Activated CD8-positive, alpha-beta T cell treated with anti-CD3 and anti-CD28 coated beads for 36 hours (primary cell): Measurements from ENCODE around the gene PLEKHA7. TPM values are rescaled to one million over a fixed set of nuclear protein-coding genes. Genes with fewer than 3 reads are reported as not detected.
A peak's percentile ranks its signal among the peaks of the same experiment; 100 is the strongest.
"Not testable (repeated sequence)": the region's sequence is repeated elsewhere in the genome, so short reads cannot be mapped to it uniquely, and the experiment has no call there.

Experiments
- ATAC-seq: fragments of 200-7000 bp; cut with Tn5 transposase; one replicate; pipeline ENCODE4 v1.10.0; 2021; ENCODE audit warnings: mild to moderate bottlenecking, moderate library complexity
- CTCF ChIA-PET: fragments of 350-600 bp; sonication (Branson Sonifier 250); formaldehyde crosslinking; loops from one replicate; lab custom pipeline; 2021; ENCODE audit warnings: antibody characterized with exemption; lab: Charles Lee
- POLR2A ChIA-PET: fragments of 350-600 bp; sonication (Branson Sonifier 250); formaldehyde crosslinking; loops from one replicate; lab custom pipeline; 2021; ENCODE audit warnings: antibody characterized with exemption; lab: Charles Lee
- DNase-seq: peaks from one replicate; pipeline ENCODE4 v3.0.0-alpha.2; 2020
- H3K27ac Mint-ChIP-seq: one replicate; pipeline ENCODE4 v1.8.0; 2021; ENCODE audit warnings: mild to moderate bottlenecking, mixed read lengths
- H3K27me3 Mint-ChIP-seq: one replicate; pipeline ENCODE4 v1.8.0; 2021; ENCODE audit warnings: mixed read lengths
- H3K36me3 Mint-ChIP-seq: one replicate; pipeline ENCODE4 v1.8.0; 2021; ENCODE audit warnings: low read depth, mixed read lengths
- H3K4me1 Mint-ChIP-seq: one replicate; pipeline ENCODE4 v1.8.0; 2021; ENCODE audit warnings: low read depth, mixed read lengths
- H3K4me3 Mint-ChIP-seq: one replicate; pipeline ENCODE4 v1.8.0; 2021; ENCODE audit warnings: mild to moderate bottlenecking, moderate library complexity, mixed read lengths
- H3K9me3 Mint-ChIP-seq: one replicate; pipeline ENCODE4 v1.8.0; 2021; ENCODE audit warnings: mixed read lengths
- intact Hi-C: fragments of 100-400 bp; cut with micrococcal nuclease; formaldehyde crosslinking; loops from one replicate; pipeline ENCODE4 v1.10.0; 2022
- total RNA-seq, 2 experiments: library from RNA; stranded (reverse); gene quantifications; one replicate each; pipeline ENCODE4 v1.2.3, GENCODE V29; 2021
- TF ChIP-seq, protein P1 (sequence below): fragments of 200-600 bp; IDR thresholded peaks from one replicate; pipeline ENCODE4 v1.8.0; 2022; ENCODE audit warnings: antibody characterized with exemption, mild to moderate bottlenecking

Gene PLEKHA7, protein sequence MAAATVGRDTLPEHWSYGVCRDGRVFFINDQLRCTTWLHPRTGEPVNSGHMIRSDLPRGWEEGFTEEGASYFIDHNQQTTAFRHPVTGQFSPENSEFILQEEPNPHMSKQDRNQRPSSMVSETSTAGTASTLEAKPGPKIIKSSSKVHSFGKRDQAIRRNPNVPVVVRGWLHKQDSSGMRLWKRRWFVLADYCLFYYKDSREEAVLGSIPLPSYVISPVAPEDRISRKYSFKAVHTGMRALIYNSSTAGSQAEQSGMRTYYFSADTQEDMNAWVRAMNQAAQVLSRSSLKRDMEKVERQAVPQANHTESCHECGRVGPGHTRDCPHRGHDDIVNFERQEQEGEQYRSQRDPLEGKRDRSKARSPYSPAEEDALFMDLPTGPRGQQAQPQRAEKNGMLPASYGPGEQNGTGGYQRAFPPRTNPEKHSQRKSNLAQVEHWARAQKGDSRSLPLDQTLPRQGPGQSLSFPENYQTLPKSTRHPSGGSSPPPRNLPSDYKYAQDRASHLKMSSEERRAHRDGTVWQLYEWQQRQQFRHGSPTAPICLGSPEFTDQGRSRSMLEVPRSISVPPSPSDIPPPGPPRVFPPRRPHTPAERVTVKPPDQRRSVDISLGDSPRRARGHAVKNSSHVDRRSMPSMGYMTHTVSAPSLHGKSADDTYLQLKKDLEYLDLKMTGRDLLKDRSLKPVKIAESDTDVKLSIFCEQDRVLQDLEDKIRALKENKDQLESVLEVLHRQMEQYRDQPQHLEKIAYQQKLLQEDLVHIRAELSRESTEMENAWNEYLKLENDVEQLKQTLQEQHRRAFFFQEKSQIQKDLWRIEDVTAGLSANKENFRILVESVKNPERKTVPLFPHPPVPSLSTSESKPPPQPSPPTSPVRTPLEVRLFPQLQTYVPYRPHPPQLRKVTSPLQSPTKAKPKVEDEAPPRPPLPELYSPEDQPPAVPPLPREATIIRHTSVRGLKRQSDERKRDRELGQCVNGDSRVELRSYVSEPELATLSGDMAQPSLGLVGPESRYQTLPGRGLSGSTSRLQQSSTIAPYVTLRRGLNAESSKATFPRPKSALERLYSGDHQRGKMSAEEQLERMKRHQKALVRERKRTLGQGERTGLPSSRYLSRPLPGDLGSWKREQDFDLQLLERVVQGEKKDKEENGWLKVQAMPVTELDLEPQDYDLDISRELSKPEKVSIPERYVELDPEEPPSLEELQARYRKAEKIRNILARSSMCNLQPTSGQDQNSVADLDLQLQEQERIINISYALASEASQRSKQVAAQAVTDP
- 1 to 10 TPM; 6.0 to 6.6 TPM for total RNA-seq

DNA sequence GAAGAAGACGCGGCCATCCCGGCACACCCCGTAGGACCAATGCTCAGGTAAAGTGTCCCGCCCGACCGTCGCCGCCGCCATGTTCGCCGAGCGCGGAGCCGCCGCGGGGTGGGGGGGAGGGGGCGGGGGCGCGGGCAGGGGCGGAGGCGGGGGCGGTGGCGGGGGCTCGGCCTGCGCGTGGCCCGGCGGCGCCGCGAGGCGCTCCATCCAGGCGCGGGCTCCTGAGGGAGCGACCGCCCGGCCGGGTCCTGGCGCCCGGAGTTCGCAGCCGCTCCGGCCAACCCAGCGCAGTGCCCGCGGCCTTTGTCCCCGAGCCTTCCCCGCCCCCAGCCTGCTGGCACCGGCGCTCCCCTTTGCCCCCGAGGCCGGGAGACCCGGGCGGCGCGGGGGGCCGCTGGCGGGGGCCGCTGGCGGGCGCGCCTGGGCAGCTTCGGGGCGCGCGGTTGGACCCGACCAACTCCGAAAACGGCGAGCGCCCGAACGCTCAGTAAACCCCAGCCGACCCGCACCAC, at the start of gene PLEKHA7:
TSS of gene PLEKHA7 (minus strand) at position 94 of the 512 bp plus-strand sequence. CDS start at position 81, 13 bp downstream.
- ChIA-PET CTCF (interaction anchor here (0.7 to 1.9 kb wide), 8 partner anchors 13 to 194 kb away, joined by 3 to 12 read pairs (median 4); no protein-coding TSS in a partner anchor), POLR2A (no interaction called here)
- peak; percentile 12 for ATAC-seq
- H3K27me3 Mint-ChIP-seq = peaks cover 18% of the 10 kb centered on the region
- peaks cover 4% of the 10 kb centered on the region for H3K4me1 Mint-ChIP-seq
- DNase-seq = no peak
- H3K4me3 Mint-ChIP-seq = peak within 1 kb of the TSS; percentile 80
- no peaks in the 10 kb centered on the region for H3K9me3 Mint-ChIP-seq
- intact Hi-C loops = loop anchor here (5.0 kb wide), 1 partner anchor 43 kb away; no protein-coding TSS in a partner anchor
- TF ChIP-seq, protein P1, sequence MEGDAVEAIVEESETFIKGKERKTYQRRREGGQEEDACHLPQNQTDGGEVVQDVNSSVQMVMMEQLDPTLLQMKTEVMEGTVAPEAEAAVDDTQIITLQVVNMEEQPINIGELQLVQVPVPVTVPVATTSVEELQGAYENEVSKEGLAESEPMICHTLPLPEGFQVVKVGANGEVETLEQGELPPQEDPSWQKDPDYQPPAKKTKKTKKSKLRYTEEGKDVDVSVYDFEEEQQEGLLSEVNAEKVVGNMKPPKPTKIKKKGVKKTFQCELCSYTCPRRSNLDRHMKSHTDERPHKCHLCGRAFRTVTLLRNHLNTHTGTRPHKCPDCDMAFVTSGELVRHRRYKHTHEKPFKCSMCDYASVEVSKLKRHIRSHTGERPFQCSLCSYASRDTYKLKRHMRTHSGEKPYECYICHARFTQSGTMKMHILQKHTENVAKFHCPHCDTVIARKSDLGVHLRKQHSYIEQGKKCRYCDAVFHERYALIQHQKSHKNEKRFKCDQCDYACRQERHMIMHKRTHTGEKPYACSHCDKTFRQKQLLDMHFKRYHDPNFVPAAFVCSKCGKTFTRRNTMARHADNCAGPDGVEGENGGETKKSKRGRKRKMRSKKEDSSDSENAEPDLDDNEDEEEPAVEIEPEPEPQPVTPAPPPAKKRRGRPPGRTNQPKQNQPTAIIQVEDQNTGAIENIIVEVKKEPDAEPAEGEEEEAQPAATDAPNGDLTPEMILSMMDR = no peak
- H3K27ac Mint-ChIP-seq = peak within 1 kb of the TSS; percentile 30
- H3K36me3 Mint-ChIP-seq = no peaks in the 10 kb centered on the region

DNA sequence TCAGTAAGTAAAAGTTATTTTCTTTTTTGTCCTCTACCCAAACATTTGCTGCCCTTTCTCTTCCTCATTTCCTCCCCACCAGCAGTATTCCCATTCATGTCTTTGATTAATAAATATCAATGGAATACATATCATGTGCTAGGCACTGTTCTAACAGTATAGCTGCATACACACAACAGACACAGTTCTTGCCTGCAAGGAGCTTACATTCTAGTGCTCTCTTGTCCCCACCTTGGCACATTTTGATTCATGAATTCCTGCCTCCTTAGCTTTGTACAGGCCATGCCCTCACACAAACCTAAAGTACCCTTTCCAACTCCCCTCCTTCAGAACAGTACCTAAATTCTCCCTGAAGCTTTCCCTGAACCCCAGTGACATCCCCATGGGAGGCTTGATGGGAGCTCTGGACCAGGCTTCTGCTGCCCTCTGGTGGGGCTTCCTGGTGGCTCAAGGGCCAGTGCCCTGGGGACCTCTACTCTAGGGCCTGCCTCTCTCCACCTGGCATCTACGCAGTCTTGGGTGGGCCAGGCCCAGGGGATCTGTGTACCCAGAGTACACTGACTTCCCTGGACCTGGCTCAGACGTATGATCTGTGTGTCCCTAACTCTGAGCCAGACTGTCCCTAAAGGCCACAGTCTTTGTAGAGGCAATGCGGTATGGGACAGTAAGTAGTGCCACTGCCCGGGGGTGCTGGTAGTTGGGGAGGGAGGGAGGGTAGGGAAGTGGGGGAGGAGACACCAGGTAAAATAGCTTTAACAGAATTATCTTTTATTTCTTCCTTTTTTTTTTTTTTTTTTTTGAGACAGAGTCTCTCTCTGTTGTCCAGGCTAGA, 49.2 kb upstream of the PLEKHA7 start:
- H3K27ac Mint-ChIP-seq = no peak overlapping the region
- H3K27me3 Mint-ChIP-seq = no peaks in the 10 kb centered on the region
- ATAC-seq = peak; percentile 90
- H3K4me3 Mint-ChIP-seq = no peak overlapping the region
- intact Hi-C loops = loop anchor here (5.0 kb wide), 3 partner anchors 116 to 276 kb away; no protein-coding TSS in a partner anchor
- peak; percentile 77 for DNase-seq
- ChIA-PET POLR2A (interaction anchor here (1.2 kb wide), 1 partner anchor 117 kb away, joined by 3 read pairs; no protein-coding TSS in a partner anchor), CTCF (interaction anchor here (0.6 to 4.2 kb wide), 33 partner anchors 9 to 297 kb away, joined by 3 to 60 read pairs (median 4); no protein-coding TSS in a partner anchor)
- TF ChIP-seq, protein P1 = peak; percentile 85
- H3K36me3 Mint-ChIP-seq = no peaks in the 10 kb centered on the region
- H3K4me1 Mint-ChIP-seq = no peaks in the 10 kb centered on the region
- H3K9me3 Mint-ChIP-seq = peaks cover 4% of the 10 kb centered on the region

DNA sequence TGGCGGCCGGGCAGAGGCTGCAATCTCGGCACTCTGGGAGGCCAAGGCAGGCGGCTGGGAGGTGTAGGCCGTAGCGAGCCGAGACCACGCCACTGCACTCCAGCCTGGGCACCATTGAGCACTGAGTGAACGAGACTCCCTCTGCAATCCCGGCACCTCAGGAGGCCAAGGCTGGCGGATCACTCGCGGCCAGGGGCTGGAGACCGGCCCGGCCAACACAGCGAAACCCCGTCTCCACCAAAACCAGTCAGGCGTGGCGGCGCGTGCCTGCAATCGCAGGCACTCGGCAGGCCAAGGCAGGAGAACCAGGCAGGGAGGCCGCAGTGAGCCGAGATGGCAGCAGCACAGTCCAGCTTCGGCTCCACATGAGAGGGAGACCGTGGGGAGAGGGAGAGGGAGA, 36.9 kb upstream of the PLEKHA7 start:
- H3K4me1 Mint-ChIP-seq, H3K27me3 Mint-ChIP-seq, CTCF ChIA-PET, H3K4me3 Mint-ChIP-seq, H3K9me3 Mint-ChIP-seq, H3K36me3 Mint-ChIP-seq, ATAC-seq, H3K27ac Mint-ChIP-seq, POLR2A ChIA-PET, intact Hi-C loops, DNase-seq: not testable (repeated sequence)

DNA sequence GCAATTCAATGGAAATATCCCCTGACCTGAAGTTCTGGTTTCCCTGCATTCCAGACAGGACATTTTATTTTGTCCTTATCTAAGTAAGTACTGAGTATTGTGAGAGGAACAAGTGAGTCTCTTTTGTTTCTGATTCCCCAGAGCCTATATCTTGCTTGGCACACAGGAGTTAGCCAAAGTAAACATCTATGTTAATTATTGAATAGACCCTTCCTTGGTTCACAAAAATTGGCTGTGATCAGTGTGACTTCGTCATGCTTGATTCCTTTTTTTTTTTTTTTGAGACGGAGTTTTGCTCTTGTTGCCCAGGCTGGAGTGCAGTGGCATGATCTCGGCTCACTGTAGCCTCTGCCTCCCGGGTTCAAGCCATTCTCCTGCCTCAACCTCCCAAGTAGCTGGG, 34.3 kb upstream of the PLEKHA7 start:
- H3K36me3 Mint-ChIP-seq, DNase-seq, H3K9me3 Mint-ChIP-seq, H3K27ac Mint-ChIP-seq, intact Hi-C loops, CTCF ChIA-PET, H3K27me3 Mint-ChIP-seq, H3K4me1 Mint-ChIP-seq, H3K4me3 Mint-ChIP-seq, POLR2A ChIA-PET, ATAC-seq: not testable (repeated sequence)

DNA sequence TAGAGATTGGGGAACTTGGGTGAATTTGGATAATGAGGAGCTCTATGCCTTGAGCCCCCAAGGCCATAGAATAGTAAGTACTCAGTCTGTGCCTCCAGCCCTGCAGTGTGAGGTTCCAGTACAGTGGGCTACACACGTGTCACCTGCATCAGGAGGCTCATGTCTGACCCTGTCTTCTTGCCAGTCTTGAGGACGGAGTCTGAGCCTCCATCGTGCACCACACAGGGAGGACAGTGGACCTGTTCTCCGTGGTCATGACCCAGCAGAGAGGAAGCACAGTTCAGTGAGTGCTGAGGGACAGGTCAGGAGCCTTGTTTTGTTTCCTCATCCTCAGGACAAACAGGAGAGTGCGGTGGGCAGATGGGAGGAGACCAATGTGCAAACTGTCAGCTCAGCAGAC, 32.5 kb upstream of the PLEKHA7 start:
- ATAC-seq = no peak
- intact Hi-C loops = no loop called here
- H3K27me3 Mint-ChIP-seq = no peaks in the 10 kb centered on the region
- no peak for DNase-seq
- POLR2A ChIA-PET = no interaction called here
- no peak overlapping the region for H3K27ac Mint-ChIP-seq
- no peaks in the 10 kb centered on the region for H3K4me1 Mint-ChIP-seq
- H3K9me3 Mint-ChIP-seq = no peaks in the 10 kb centered on the region
- no peak overlapping the region for H3K4me3 Mint-ChIP-seq
- TF ChIP-seq, protein P1 = no peak
- H3K36me3 Mint-ChIP-seq = no peaks in the 10 kb centered on the region
- CTCF ChIA-PET = no interaction called here
